ENCODE results near the gene EPO.
A peak's percentile ranks its signal among the peaks of the same experiment; 100 is the strongest.

Gene EPO

DNA sequence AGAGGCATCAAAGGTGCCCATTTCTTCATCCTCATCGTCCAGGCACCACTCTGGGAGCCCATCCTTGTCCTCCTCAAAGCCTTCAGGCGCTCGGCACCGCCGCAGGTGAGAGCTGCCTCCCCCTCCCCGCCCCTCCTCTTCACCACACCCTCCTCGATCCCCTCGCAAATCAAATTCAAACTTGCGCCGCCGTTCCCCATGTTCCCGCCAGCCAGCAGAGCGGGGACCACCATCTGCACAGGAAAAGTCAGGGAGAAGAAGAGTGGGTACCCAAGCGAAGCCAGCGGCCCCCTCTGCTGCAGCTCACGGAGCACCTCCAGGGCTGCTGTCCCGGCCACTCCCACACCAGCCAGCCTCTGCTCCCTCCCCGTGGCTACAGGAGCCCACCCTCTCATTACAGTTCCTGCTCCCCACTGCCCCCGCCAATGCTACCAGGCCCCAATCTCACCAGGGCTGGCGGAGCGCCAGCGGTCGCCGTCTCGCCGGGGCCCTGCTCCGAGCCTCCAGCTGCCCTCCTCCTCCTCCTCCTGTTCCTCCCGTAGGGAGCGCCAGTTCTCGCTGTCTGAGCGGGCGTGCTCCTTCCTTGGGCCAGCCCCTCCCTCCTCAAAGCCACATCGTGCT, 34.0 kb upstream of the EPO start:
- in situ Hi-C loops (cut with HindIII; ENCODE audit: low pct_unique_long_range_greater_than_20kb, low sequenced_read_pairs): no loop called here
- no peak for TF ChIP-seq JUND (IDR thresholded peaks at IDR 0.05; ENCODE audit: low read depth)
- no peak for DNase-seq (ENCODE audit: low read depth in 1 of 2, low spot score in 1 of 2)

DNA sequence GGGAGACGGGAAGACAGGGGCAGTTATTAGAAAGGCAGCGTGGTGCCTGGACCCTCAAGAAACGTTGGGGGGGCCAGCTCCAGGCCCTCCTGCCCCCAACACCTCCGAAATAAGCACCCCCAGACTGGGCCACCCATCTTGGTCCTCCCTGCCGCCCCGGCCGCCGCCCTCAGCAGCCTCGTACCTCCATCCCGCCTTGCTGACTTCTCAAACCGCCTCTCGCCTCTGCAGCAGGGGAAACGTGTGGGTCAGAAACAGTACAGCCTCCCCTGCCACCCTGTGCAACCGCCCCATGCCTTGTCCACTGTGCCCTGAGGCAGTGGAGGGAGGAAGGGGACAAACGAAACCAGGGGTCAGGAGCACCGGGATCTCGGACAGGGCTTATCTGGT, 33.5 kb upstream of the EPO start:
- DNase-seq (ENCODE audit: low read depth in 1 of 2, low spot score in 1 of 2): no peak
- TF ChIP-seq JUND (IDR thresholded peaks at IDR 0.05; ENCODE audit: low read depth): no peak
- in situ Hi-C loops (cut with HindIII; ENCODE audit: low pct_unique_long_range_greater_than_20kb, low sequenced_read_pairs): no loop called here

DNA sequence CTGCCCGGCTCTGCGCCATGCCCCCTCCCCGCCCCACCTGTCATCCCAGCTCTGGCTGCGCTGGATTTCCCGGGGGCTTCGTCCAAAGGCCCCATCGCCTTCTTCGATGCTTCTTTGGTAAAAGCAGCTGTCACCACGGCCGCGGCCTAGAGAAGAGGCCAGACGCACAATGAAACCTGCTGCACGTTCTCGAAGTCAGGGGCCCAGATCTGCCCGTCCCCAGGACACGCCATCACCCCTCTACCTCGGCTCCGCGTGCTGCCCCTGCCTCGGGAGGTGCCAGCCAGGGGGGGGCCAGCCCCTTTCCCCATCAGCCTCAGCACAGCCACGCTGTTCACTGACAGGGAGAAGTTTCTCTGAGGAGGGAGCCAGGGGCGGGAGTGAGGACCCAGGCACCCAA, 33.0 kb upstream of the EPO start:
- in situ Hi-C loops (cut with HindIII; ENCODE audit: low pct_unique_long_range_greater_than_20kb, low sequenced_read_pairs): no loop called here
- TF ChIP-seq JUND (IDR thresholded peaks at IDR 0.05; ENCODE audit: low read depth): no peak
- no peak for DNase-seq (ENCODE audit: low read depth in 1 of 2, low spot score in 1 of 2)

DNA sequence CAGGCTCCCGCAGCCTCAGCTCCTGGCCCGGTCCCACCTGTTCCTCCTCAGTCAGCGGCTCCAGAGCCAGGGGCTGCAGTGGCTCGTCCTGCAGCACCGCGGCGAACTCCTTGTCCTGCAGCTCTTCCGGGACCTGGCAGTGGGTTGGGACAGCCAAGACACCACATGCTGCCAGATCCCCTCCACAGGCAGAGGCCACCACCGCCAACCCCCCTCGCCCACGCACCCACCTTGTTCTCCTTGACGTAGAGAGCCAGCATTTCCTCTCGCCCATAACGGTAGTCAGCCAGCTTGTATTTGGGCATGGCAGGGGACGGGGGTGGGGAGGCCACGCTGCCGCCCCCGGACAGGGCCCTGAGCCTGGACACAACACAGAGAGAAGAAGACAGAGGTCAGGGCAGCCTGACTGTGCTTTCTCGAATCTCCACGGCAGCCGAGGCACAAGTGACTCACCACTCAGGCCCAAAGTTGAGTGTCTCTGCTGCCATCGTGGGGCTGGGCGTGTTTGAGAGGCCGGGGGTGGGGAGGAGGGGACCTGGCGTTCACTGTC, 32.4 kb upstream of the EPO start:
- TF ChIP-seq JUND (IDR thresholded peaks at IDR 0.05; ENCODE audit: low read depth): no peak
- no peak for DNase-seq (ENCODE audit: low read depth in 1 of 2, low spot score in 1 of 2)
- in situ Hi-C loops (cut with HindIII; ENCODE audit: low pct_unique_long_range_greater_than_20kb, low sequenced_read_pairs): no loop called here

DNA sequence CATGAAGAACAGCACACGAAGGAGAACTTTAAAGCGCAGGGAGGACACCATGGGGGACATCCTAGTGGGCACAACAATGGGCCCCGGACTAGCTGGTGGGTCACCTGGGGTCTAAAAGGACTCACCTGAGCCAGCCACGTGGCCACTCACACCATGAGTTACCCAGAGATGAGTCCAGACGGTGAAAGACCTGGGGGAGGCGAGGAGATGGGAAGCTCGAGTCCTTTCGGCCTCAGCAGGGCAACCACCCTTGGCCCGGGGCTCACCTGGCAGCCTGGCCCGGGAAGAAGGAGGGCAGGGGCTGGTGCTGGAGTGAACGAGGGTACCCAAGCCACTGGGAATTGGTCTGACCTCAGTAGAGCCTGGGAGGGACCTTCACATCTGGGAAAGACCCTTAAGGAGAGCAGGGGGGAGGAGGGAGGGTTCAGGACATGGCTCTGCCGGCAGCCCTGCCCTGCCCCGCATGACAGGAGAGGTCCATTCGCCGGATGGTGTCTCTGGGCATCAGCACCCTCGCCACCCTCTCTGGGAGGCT, 31.9 kb upstream of the EPO start:
- DNase-seq (ENCODE audit: low read depth in 1 of 2, low spot score in 1 of 2): no peak
- in situ Hi-C loops (cut with HindIII; ENCODE audit: low pct_unique_long_range_greater_than_20kb, low sequenced_read_pairs): no loop called here
- no peak for TF ChIP-seq JUND (IDR thresholded peaks at IDR 0.05; ENCODE audit: low read depth)

DNA sequence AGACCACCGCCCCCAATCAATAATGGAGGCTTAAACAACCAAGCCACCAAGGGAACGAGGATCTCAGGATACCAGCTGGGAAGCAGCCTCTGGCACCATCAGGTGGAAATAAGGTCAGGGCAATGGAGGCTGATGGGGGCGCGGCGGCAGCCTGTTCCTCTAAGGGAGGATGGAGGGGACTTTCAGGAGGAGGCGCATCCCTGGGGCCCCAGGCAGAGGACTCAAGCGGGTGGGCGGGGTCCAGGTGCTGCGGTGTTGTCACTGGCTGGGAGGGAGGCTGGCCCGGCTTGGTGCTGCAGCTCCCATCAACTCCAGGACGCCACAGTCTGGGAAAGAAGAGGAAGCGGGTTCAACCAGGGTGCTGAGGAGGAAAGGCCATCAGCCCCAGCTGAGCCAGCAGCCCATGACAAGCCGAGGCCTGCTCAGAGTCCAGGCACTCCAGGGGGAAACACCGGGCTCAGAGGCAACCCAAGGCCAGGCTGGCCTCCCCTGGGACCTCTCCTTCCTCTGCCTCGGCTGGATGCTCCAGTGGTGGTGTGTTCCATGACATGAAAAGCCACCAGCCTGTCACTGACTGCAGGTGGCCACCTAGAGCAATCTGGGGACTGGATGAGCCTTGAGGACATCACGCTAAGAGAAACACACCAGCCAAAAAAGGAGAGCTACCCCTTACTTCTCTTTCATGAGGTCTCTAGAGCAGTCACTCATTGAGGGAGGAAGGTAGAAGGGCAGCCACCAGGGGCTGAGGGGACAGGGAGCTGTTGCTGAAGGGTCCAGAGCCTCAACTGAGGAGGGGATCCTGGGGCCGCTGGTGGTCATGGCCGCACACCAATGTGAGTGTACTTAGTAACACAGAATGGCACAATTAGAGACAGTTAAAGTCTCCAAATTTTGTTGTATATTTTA, 30.8 kb upstream of the EPO start:
- in situ Hi-C loops (cut with HindIII; ENCODE audit: low pct_unique_long_range_greater_than_20kb, low sequenced_read_pairs): no loop called here
- no peak for DNase-seq (ENCODE audit: low read depth in 1 of 2, low spot score in 1 of 2)
- no peak for TF ChIP-seq JUND (IDR thresholded peaks at IDR 0.05; ENCODE audit: low read depth)

DNA sequence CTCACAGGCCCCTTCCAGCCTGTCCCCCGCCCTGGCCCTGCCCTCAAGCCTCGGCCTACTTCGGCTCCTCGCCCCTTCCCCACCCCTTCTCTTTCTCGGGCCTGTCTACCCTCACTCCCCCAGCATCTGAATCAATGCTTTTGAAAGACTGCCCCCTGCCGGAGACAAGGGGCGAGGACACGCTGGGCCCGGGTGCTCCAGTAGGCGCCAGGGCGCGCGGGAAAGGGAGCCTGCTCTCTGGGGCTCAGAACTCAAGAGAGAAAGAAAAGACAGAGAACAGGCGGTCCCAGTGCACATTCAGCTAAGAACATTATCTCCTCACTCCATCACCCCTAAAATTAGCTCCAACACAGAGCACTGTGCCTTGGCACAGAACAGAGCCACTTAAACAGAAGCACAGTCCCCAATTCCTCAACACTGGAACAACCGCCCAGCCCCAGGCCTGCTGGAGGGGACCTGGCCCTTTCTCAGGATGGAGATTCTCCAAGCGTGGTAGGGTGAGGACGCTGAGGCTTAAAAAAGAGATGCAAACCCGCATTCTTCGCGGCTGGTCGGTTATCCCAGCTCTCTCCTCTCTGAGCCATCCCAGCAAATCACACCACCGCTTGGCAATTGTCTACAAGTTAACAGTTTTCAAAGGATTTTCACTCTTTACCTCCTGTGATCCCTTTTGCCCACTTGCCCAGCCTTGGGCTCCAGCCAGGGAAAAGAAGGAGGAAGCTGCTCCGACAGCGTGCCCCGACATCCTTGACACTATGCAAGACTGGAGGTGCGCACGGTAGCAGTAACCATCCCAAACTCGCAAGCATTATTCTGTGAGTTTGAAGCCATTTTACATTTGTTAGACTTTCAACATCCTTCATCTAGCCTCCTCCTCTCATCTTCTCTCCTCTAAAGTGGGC, 28.3 kb upstream of the EPO start:
- TF ChIP-seq JUND (IDR thresholded peaks at IDR 0.05; ENCODE audit: low read depth): no peak
- in situ Hi-C loops (cut with HindIII; ENCODE audit: low pct_unique_long_range_greater_than_20kb, low sequenced_read_pairs): no loop called here
- DNase-seq (ENCODE audit: low read depth in 1 of 2, low spot score in 1 of 2): peak; percentile 70 to 82

DNA sequence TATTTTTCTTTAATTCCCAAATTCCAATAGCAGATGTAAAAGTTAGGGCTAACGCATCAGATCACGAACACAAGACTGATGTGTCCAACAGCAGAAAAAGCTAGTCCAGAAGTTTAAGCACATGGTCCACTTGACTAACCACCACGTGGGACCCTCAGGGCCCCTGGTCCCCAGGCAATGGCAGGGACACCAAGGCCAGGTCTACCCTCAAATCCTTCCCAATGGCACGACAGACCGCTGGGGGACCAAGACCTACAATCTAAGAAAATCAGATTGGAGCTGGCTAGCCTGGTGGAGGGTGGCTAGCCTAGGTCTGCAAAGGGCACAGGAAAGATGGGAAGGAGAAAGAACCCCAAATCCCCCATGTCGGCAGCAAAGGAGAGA, 27.7 kb upstream of the EPO start:
- no peak for TF ChIP-seq JUND (IDR thresholded peaks at IDR 0.05; ENCODE audit: low read depth)
- in situ Hi-C loops (cut with HindIII; ENCODE audit: low pct_unique_long_range_greater_than_20kb, low sequenced_read_pairs): no loop called here
- DNase-seq (ENCODE audit: low read depth in 1 of 2, low spot score in 1 of 2): no peak

DNA sequence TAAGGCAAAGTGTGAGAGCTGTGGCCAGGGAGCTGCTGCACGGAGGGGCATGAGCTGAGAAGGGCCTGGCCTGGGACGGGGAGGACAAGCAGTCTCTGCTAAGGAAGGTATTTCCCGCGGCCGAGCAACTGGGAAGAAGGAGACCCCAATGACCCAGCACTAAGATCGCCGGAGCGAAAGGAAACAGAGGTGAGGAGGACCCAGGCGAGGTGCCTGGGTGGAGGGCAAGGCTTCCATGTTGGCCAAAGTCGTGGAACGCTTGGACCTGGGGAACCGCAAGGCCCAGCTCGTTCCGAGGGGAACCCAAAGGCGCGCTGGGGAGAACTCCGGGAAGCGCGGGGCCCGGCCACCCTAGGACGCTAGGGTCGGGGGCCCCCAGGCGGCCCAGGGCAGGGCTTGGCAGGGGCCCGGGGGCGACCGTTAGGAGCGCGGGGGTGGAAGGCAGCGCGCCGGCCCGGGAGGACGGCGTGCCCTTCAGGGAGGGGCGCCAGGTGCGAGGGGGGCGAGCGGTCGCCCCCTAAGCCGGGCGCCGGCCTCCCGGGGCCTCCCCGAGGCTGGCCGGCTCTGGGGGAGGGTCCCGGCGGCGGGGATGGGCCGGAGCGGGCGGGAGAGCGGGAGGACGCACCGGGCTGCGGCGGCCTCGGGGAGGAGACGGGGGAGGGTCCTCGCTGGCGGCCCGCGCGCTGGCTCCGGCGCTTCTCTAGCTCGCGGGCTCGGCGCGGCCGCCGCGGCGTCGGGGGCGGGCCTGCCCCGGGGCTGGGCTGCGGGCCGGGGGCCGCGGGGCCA, 26.8 kb upstream of the EPO start:
- in situ Hi-C loops (cut with HindIII; ENCODE audit: low pct_unique_long_range_greater_than_20kb, low sequenced_read_pairs): no loop called here
- no peak for DNase-seq (ENCODE audit: low read depth in 1 of 2, low spot score in 1 of 2)
- TF ChIP-seq JUND (IDR thresholded peaks at IDR 0.05; ENCODE audit: low read depth): no peak

DNA sequence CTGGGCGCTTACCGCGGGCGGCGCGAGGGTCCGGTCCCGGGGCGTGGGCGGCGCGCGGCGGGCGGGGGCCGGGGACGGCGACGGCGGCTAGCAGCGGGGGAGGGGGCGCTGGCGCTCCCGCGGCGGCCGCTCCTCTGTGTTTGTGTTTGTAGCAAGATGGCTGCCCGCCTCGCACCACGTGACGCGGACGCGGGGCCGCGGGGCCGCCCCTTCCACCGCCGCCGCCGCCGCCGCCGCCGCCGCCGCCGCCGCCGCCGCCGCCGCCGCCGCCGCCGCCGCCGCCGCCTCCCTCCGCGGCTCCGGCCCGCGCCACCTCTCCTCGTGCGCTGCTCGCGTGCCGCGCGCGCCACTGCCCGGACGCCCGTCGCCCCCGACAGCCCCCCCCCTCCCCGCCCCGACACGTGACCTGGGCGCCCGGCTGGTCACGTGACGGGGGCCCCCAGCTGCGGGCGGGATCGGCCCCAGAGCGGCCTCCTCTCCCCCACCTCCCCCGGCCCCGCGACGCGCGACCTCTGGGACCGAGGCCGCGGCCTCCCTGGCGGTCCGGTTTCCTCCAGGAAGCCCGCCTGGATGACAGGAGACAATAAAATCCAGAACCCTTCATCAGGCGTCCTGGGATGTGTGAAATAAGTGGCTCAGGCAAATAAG, 26.0 kb upstream of the EPO start, which contains the start of gene GIGYF1:
Gene GIGYF1, minus strand, starts transcription at position 153 of the 648 bp plus-strand sequence. CDS start 6,012 bp downstream, outside the sequence.
- in situ Hi-C loops (cut with HindIII; ENCODE audit: low pct_unique_long_range_greater_than_20kb, low sequenced_read_pairs): no loop called here
- no peak for TF ChIP-seq JUND (IDR thresholded peaks at IDR 0.05; ENCODE audit: low read depth)
- DNase-seq (ENCODE audit: low read depth in 1 of 2, low spot score in 1 of 2): peak; percentile 61 to 81

DNA sequence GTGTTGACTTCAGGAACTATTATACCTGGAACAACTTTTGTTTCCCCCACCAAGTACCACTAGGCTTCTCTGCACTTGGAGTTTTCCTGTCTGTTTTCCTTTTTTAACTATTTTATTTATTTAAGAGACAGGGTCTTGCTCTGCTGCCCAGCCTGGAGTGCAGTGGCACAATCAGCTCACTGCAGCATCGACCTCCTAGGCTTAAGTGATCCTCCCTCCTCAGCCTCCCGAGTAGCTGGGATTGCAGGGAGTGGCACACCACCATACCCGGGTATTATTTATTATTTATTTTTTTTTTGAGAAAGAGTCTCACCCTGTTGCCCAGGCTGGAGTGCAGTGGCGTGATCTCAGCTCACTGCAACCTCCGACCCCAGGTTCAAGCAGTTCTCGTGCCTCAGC, 24.1 kb upstream of the EPO start:
- no peak for TF ChIP-seq JUND (IDR thresholded peaks at IDR 0.05; ENCODE audit: low read depth)
- DNase-seq (ENCODE audit: low read depth in 1 of 2, low spot score in 1 of 2): no peak
- in situ Hi-C loops (cut with HindIII; ENCODE audit: low pct_unique_long_range_greater_than_20kb, low sequenced_read_pairs): no loop called here

Data from T47D (cell line).